Type B pancreatic cell (in vitro differentiated cells): Measurements from ENCODE around the gene MYL2. TPM values are rescaled to one million over a fixed set of nuclear protein-coding genes. Genes with fewer than 3 reads are reported as not detected.

Source experiments
- DNase-seq: peaks from one replicate; pipeline ENCODE4 v3.0.0; 2021; ENCODE audit warnings: mixed read lengths; ENCODE audit not compliant: unreplicated experiment; ENCODE audit errors: extremely low spot score
- H3K27ac Mint-ChIP-seq: 2 replicates; pipeline ENCODE4 v1.8.0; 2021; ENCODE audit warnings: mild to moderate bottlenecking, mixed read lengths
- H3K27me3 Mint-ChIP-seq: 2 replicates; pipeline ENCODE4 v1.8.0; 2021; ENCODE audit warnings: mixed read lengths
- H3K36me3 Mint-ChIP-seq: 2 replicates; pipeline ENCODE4 v1.8.0; 2021; ENCODE audit warnings: mixed read lengths
- H3K4me1 Mint-ChIP-seq: one replicate; pipeline ENCODE4 v1.8.0; 2021; ENCODE audit warnings: mixed read lengths; ENCODE audit not compliant: unreplicated experiment
- H3K4me3 Mint-ChIP-seq: 2 replicates; pipeline ENCODE4 v1.8.0; 2021; ENCODE audit warnings: mild to moderate bottlenecking, mixed read lengths
- H3K9me3 Mint-ChIP-seq: 2 replicates; pipeline ENCODE4 v1.8.0; 2021; ENCODE audit warnings: mixed read lengths
- CTCF ChIP-seq: fragments of 200-600 bp; sonication (generic); conservative IDR thresholded peaks from 2 replicates; pipeline ENCODE4 v1.5.0; 2021; ENCODE audit warnings: antibody characterized with exemption, mild to moderate bottlenecking
- total RNA-seq: library from RNA; stranded (reverse); gene quantifications from 2 replicates; pipeline ENCODE4 v1.2.1, GENCODE V29; 2021; ENCODE audit warnings: low replicate concordance

MYL2 gene
- total RNA-seq, 1 donor from 2014 or later = not detected

GRCh38 chr12:110874781-110875180, 45.6 kb downstream of the MYL2 start:
- H3K36me3 Mint-ChIP-seq = no peaks in the 10 kb centered on the region
- peaks cover 12% of the 10 kb centered on the region for H3K27me3 Mint-ChIP-seq
- no peak overlapping the region for H3K4me3 Mint-ChIP-seq
- H3K27ac Mint-ChIP-seq = no peak overlapping the region
- no peak for TF ChIP-seq CTCF
- H3K4me1 Mint-ChIP-seq = no peaks in the 10 kb centered on the region
- H3K9me3 Mint-ChIP-seq = no peaks in the 10 kb centered on the region
- no peak for DNase-seq

- no peak overlapping the region for H3K4me3 Mint-ChIP-seq
Observed at GRCh38 chr12:110874351-110874750, 46.0 kb downstream of the MYL2 start.

GRCh38 chr12:110872100-110872499, 48.3 kb downstream of the MYL2 start:
- H3K4me3 Mint-ChIP-seq = no peak overlapping the region
- no peaks in the 10 kb centered on the region for H3K4me1 Mint-ChIP-seq
- no peak for TF ChIP-seq CTCF
- H3K27ac Mint-ChIP-seq = no peak overlapping the region
- no peaks in the 10 kb centered on the region for H3K9me3 Mint-ChIP-seq
- no peak for DNase-seq
- peaks cover 12% of the 10 kb centered on the region for H3K27me3 Mint-ChIP-seq
- H3K36me3 Mint-ChIP-seq = no peaks in the 10 kb centered on the region

More at GRCh38 chr12:110874351-110874750, 46.0 kb downstream of the MYL2 start:
- no peaks in the 10 kb centered on the region for H3K36me3 Mint-ChIP-seq
- no peak overlapping the region for H3K27ac Mint-ChIP-seq
- H3K9me3 Mint-ChIP-seq = no peaks in the 10 kb centered on the region
- no peak for TF ChIP-seq CTCF
- DNase-seq = no peak
- no peaks in the 10 kb centered on the region for H3K4me1 Mint-ChIP-seq
- peaks cover 12% of the 10 kb centered on the region for H3K27me3 Mint-ChIP-seq

GRCh38 chr12:110869803-110870202, 50.6 kb downstream of the MYL2 start:
- Mint-ChIP-seq H3K4me3 (no peak overlapping the region), H3K27ac (no peak overlapping the region), H3K27me3 (peaks cover 10% of the 10 kb centered on the region), H3K4me1 (no peaks in the 10 kb centered on the region), H3K36me3 (no peaks in the 10 kb centered on the region), H3K9me3 (no peaks in the 10 kb centered on the region)
- DNase-seq = no peak
- no peak for TF ChIP-seq CTCF

GRCh38 chr12:110869026-110869425, 51.4 kb downstream of the MYL2 start:
- H3K4me1 Mint-ChIP-seq = no peaks in the 10 kb centered on the region
- peaks cover 7% of the 10 kb centered on the region for H3K27me3 Mint-ChIP-seq
- no peak for TF ChIP-seq CTCF
- H3K4me3 Mint-ChIP-seq = no peak overlapping the region
- H3K9me3 Mint-ChIP-seq = no peaks in the 10 kb centered on the region
- no peaks in the 10 kb centered on the region for H3K36me3 Mint-ChIP-seq
- H3K27ac Mint-ChIP-seq = no peak overlapping the region
- no peak for DNase-seq

GRCh38 chr12:110865521-110865920, 54.9 kb downstream of the MYL2 start:
- H3K4me1 Mint-ChIP-seq = peaks cover 8% of the 10 kb centered on the region
- no peak for DNase-seq
- no peaks in the 10 kb centered on the region for H3K36me3 Mint-ChIP-seq
- no peak for TF ChIP-seq CTCF
- no peak overlapping the region for H3K4me3 Mint-ChIP-seq
- peaks cover 2% of the 10 kb centered on the region for H3K27me3 Mint-ChIP-seq
- no peaks in the 10 kb centered on the region for H3K9me3 Mint-ChIP-seq
- no peak overlapping the region for H3K27ac Mint-ChIP-seq
